H1 (cell line): Measurements from ENCODE around the gene RNF183. TPM values are rescaled to one million over a fixed set of nuclear protein-coding genes. Genes with fewer than 3 reads are reported as not detected.
A peak's percentile ranks its signal among the peaks of the same experiment; 100 is the strongest.

Experiments
- ASH2L ChIP-seq: fragments of 200-600, 300-600 bp; sonication (generic); IDR thresholded peaks from one replicate; pipeline ENCODE4 v1.7.1; 2017; ENCODE audit warnings: low read length
- ATF3 ChIP-seq: IDR thresholded peaks from 2 replicates; pipeline ENCODE4 v1.6.1; 2011; ENCODE audit warnings: low read depth, mild to moderate bottlenecking, low read length; ENCODE audit not compliant: insufficient read depth
- BCL11A ChIP-seq, 2 experiments: IDR thresholded peaks; one replicate each; pipeline ENCODE4 v1.6.1; 2011; ENCODE audit warnings: low read depth in 2 of 2, low read length in 2 of 2, mild to moderate bottlenecking in 2 of 2
- BRCA1 ChIP-seq: IDR thresholded peaks from 2 replicates; pipeline ENCODE4 v1.6.1; 2012; ENCODE audit warnings: low read depth, low read length, improper control_type of control experiment
- CBX5 ChIP-seq: fragments of 300-800, 300-1000 bp; sonication (generic); IDR thresholded peaks from 2 replicates; pipeline ENCODE4 v1.7.1; 2016; ENCODE audit warnings: antibody characterized with exemption, low read length, low read depth
- CHD7 ChIP-seq: fragments of 300-600 bp; sonication (generic); IDR thresholded peaks from 2 replicates; pipeline ENCODE4 v1.7.1; 2012; ENCODE audit warnings: low read length, moderate library complexity, mild to moderate bottlenecking, inconsistent platforms; ENCODE audit not compliant: insufficient replicate concordance
- HDAC6 ChIP-seq: IDR thresholded peaks from one replicate; pipeline ENCODE4 v1.7.1; 2012; ENCODE audit warnings: low read depth, mild to moderate bottlenecking, inconsistent platforms, low read length, moderate library complexity
- KDM4A ChIP-seq: IDR thresholded peaks from one replicate; pipeline ENCODE4 v1.7.1; 2012; ENCODE audit warnings: low read depth, mild to moderate bottlenecking, moderate library complexity, low read length, inconsistent platforms; ENCODE audit not compliant: severe bottlenecking
- NRF1 ChIP-seq: IDR thresholded peaks from 2 replicates; pipeline ENCODE4 v1.6.1; 2011; ENCODE audit warnings: mild to moderate bottlenecking, low read depth, low read length, improper control_type of control experiment
- TAF1 ChIP-seq: IDR thresholded peaks from 2 replicates; pipeline ENCODE4 v1.6.1; 2011; ENCODE audit warnings: mild to moderate bottlenecking, low read depth, low read length
- TCF12 ChIP-seq: IDR thresholded peaks from 2 replicates; pipeline ENCODE4 v1.6.1; 2011; ENCODE audit warnings: low read depth, mild to moderate bottlenecking, low read length
- polyA plus RNA-seq, 7 experiments: library from polyadenylated mRNA; depleted of rRNA in 3 of 7; stranded (reverse) in 5 of 7; unstranded in 2 of 7; fragments of >200 nt in 5 of 7; fragments of 200-250 nt in 2 of 7; gene quantifications; 1 replicate in 5 of 7; 2 replicates in 1 of 7; 4 replicates in 1 of 7; pipeline versions ENCODE4 v1.2.1 to v1.2.3, GENCODE V29; 2011 to 2013; ENCODE audit warnings: missing spikeins in 2 of 7, mixed read lengths in 2 of 7
- total RNA-seq: library from RNA; stranded (reverse); fragmentation: NEBNext Ultra II Directional; extraction: Animal tissue kit (Norgen Biotek cat#: 25700); gene quantifications from 2 replicates; pipeline ENCODE4 v1.2.1, GENCODE V29; 2021

RNF183 gene
- total and polyA plus RNA-seq, 2 of the 8 experiments (the other 6 are each of a cell fraction or from before 2014, with no cell fraction given), result 0.15 TPM; not detected in 1

- no peak for TF ChIP-seq CHD7
- TF ChIP-seq ATF3, result no peak
- TF ChIP-seq BCL11A (IDR thresholded peaks at IDR 0.05; ENCODE audit: low read depth in 2 of 2, low read length in 2 of 2), result no peak
- no peak for TF ChIP-seq TCF12
- no peak for TF ChIP-seq NRF1
- TF ChIP-seq BRCA1, result no peak
- no peak for TF ChIP-seq CBX5
- TF ChIP-seq HDAC6, result no peak
- no peak for TF ChIP-seq ASH2L
- peak; percentile 97 for TF ChIP-seq KDM4A
- peak; percentile 65 for TF ChIP-seq TAF1
Measured at GRCh38 chr9:113349445-113350094, 46.4 kb upstream of the RNF183 start, which contains the start of gene BSPRY (continued).
